NT2/D1 (cell line): ENCODE measurements around the gene CCL26.

Experiments used
- SUZ12 ChIP-seq: IDR thresholded peaks from 2 replicates; pipeline ENCODE4 v1.6.1; 2011; ENCODE audit not compliant: insufficient read length, insufficient read depth; ENCODE audit errors: extremely low read depth
- YY1 ChIP-seq: IDR thresholded peaks from 2 replicates; pipeline ENCODE4 v1.6.1; 2011; ENCODE audit not compliant: insufficient read length, insufficient read depth
- ZNF274 ChIP-seq: IDR thresholded peaks from 2 replicates; pipeline ENCODE4 v1.6.1; 2011; ENCODE audit warnings: mild to moderate bottlenecking, low read depth, low read length

DNA sequence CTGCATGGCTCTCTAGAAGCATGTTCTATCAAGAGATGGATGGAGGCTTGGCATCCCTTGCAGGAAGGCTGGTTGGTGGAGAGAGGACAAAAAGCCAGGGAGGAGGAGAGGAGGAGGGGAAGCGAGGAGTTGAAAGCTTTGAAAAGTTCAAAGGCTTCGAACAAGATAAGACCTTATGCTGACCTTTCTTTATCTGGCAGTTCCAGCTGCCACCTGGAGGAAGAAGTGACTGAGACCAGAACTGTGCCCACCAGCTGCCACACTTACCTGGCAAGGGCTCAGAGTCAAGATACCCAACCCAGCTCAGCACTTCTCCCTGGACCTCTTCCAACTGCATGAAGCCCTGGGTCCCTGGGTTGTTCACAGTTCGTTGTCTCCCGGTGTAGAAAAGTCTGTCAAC is 26.8 kb upstream of the CCL26 start:
- TF ChIP-seq YY1 (no peak), ZNF274 (no peak), SUZ12 (no peak)
